ENCODE data around the gene MAN1A2. TPM values are rescaled to one million over a fixed set of nuclear protein-coding genes. Genes with fewer than 3 reads are reported as not detected.

MAN1A2 gene
- polyA plus RNA-seq, 3 donors, result 10.9 to 11.8 (median 11.3) TPM

Other genes starting within 250 kb of the MAN1A2 start
- gene TRIM45, start 245.7 kb upstream of the MAN1A2 start, polyA plus RNA-seq, result 1 to 10 TPM; 1.2 to 3.6 (median 1.3) TPM
- 10 to 100 TPM in 1 of 3 donors, not detected in 2; 13.3 TPM for gene VTCN1, start 156.5 kb upstream of the MAN1A2 start, polyA plus RNA-seq
- 1 to 10 TPM; 1.3 to 8.2 (median 4.9) TPM for gene TENT5C, start 238.6 kb downstream of the MAN1A2 start, polyA plus RNA-seq

Data from adipose tissue (tissue), 3 donors.